ENCODE results near the gene APP.

Gene APP

GRCh38 chr21:26146681-26147080, 23.9 kb downstream of the APP start:
- no peak for TF ChIP-seq CTCF (conservative IDR thresholded peaks at IDR 0.05; ENCODE audit: low read depth)
- no peak for DNase-seq (ENCODE audit: low spot score)
- CTCF ChIA-PET: interaction anchor here (0.7 kb wide), 1 partner anchor 69 kb away, joined by 3 read pairs; no protein-coding TSS in a partner anchor
- POLR2A ChIA-PET (ENCODE audit: low non-redundant PET): no interaction called here
- no peak overlapping the region for H3K27ac ChIP-seq

- CTCF ChIA-PET: no interaction called here
- POLR2A ChIA-PET (ENCODE audit: low non-redundant PET): interaction anchor here (0.6 kb wide), 1 partner anchor 403 kb away, joined by 3 read pairs; no protein-coding TSS in a partner anchor
- no peak for DNase-seq (ENCODE audit: low spot score)
- no peak overlapping the region for H3K27ac ChIP-seq
- no peak for TF ChIP-seq CTCF (conservative IDR thresholded peaks at IDR 0.05; ENCODE audit: low read depth)
Measured at GRCh38 chr21:26144031-26144430, 26.5 kb downstream of the APP start.

GRCh38 chr21:26142363-26142762, 28.2 kb downstream of the APP start:
- H3K27ac ChIP-seq: no peak overlapping the region
- CTCF ChIA-PET: no interaction called here
- DNase-seq (ENCODE audit: low spot score): no peak
- no peak for TF ChIP-seq CTCF (conservative IDR thresholded peaks at IDR 0.05; ENCODE audit: low read depth)
- POLR2A ChIA-PET (ENCODE audit: low non-redundant PET): no interaction called here

GRCh38 chr21:26140926-26141325, 29.6 kb downstream of the APP start:
- DNase-seq (ENCODE audit: low spot score): no peak
- no peak overlapping the region for H3K27ac ChIP-seq
- TF ChIP-seq CTCF (conservative IDR thresholded peaks at IDR 0.05; ENCODE audit: low read depth): no peak
- ChIA-PET CTCF (no interaction called here), POLR2A (ENCODE audit: low non-redundant PET) (no interaction called here)

- H3K27ac ChIP-seq: no peak overlapping the region
- POLR2A ChIA-PET (ENCODE audit: low non-redundant PET): no interaction called here
- CTCF ChIA-PET: no interaction called here
- peak; percentile 63 for DNase-seq (ENCODE audit: low spot score)
- TF ChIP-seq CTCF (conservative IDR thresholded peaks at IDR 0.05; ENCODE audit: low read depth): no peak
Measured at GRCh38 chr21:26140164-26140579, 30.4 kb downstream of the APP start.

- no peak overlapping the region for H3K27ac ChIP-seq
- TF ChIP-seq CTCF (conservative IDR thresholded peaks at IDR 0.05; ENCODE audit: low read depth): no peak
- CTCF ChIA-PET: interaction anchor here (0.7 kb wide), 1 partner anchor 135 kb away, joined by 4 read pairs; no protein-coding TSS in a partner anchor
- POLR2A ChIA-PET (ENCODE audit: low non-redundant PET): interaction anchor here (0.5 kb wide), 1 partner anchor 241 kb away, joined by 5 read pairs; no protein-coding TSS in a partner anchor
- no peak for DNase-seq (ENCODE audit: low spot score)
Measured at GRCh38 chr21:26138615-26139257, 31.8 kb downstream of the APP start.
